ENCODE measurements around the gene PPFIA1. TPM values are rescaled to one million over a fixed set of nuclear protein-coding genes. Genes with fewer than 3 reads are reported as not detected.

Gene PPFIA1
- polyA plus RNA-seq, 2 of the 4 experiments (the other 2 are of a cell fraction): 23.3 to 45.6 TPM

- ChIA-PET POLR2A (no interaction called here), CTCF (no interaction called here)
- 92% methylated on average over 14 of the region's 14 CpGs for WGBS (ENCODE audit: missing lambda C conversion rate)
- Histone ChIP-seq H3K4me1 (no peaks in the 10 kb centered on the region), H3K4me2 (no peak overlapping the region), H3K9me3 (no peaks in the 10 kb centered on the region), H3K27ac (no peak overlapping the region), H3K4me3 (no peak overlapping the region)
- DNase-seq (ENCODE audit: low read depth in 1 of 2, low spot score in 1 of 2): no peak
- FAIRE-seq: no peak
- no peak for ATAC-seq
- TF ChIP-seq POLR2AphosphoS2 (conservative IDR thresholded peaks at IDR 0.05; ENCODE audit: low read length) (no peak), NPAS2 (CRISPR knock-in tag; IDR thresholded peaks at IDR 0.05; ENCODE audit: borderline replicate concordance) (no peak)
Observed at GRCh38 chr11:70317581-70318305, 47.3 kb downstream of the PPFIA1 start.

GRCh38 chr11:70319396-70320076, 49.0 kb downstream of the PPFIA1 start:
- Histone ChIP-seq H3K4me1 (peaks cover 12% of the 10 kb centered on the region), H3K27ac (no peak overlapping the region), H3K9me3 (no peaks in the 10 kb centered on the region), H3K4me3 (no peak overlapping the region), H3K4me2 (no peak overlapping the region)
- 84% methylated on average over 10 of the region's 10 CpGs for WGBS (ENCODE audit: missing lambda C conversion rate)
- POLR2A ChIA-PET: interaction anchor here (0.6 kb wide), 1 partner anchor 75 kb away, joined by 3 read pairs; no protein-coding TSS in a partner anchor
- TF ChIP-seq NPAS2 (CRISPR knock-in tag; IDR thresholded peaks at IDR 0.05; ENCODE audit: borderline replicate concordance) (no peak), POLR2A (IDR thresholded peaks at IDR 0.05; ENCODE audit: low read length) (no peak), EHMT2 (IDR thresholded peaks at IDR 0.05; ENCODE audit: low read depth) (no peak), CBX2 (IDR thresholded peaks at IDR 0.05; ENCODE audit: borderline replicate concordance, low read depth) (no peak), ZC3H11A (IDR thresholded peaks at IDR 0.05) (no peak), BCL3 (IDR thresholded peaks at IDR 0.05) (no peak), ESRRA (IDR thresholded peaks at IDR 0.05; ENCODE audit: borderline replicate concordance, low read length) (no peak), EHF (CRISPR knock-in tag; IDR thresholded peaks at IDR 0.05) (no peak), TP53 (CRISPR knock-in tag; IDR thresholded peaks at IDR 0.05) (no peak), KDM1A (IDR thresholded peaks at IDR 0.05; ENCODE audit: low read depth) (no peak)
- ATAC-seq (no peak), DNase-seq (ENCODE audit: low read depth in 1 of 2, low spot score in 1 of 2) (no peak), FAIRE-seq (no peak)
- CTCF ChIA-PET: interaction anchor here (0.6 to 0.7 kb wide), 2 partner anchors 13 to 26 kb away, joined by 3 read pairs; no protein-coding TSS in a partner anchor

- TF ChIP-seq TFCP2L1 (CRISPR knock-in tag; IDR thresholded peaks at IDR 0.05): no peak
- no peak for TF ChIP-seq EHF (CRISPR knock-in tag; IDR thresholded peaks at IDR 0.05)
- no peak for TF ChIP-seq ZC3H11A (IDR thresholded peaks at IDR 0.05)
- TF ChIP-seq RAD21 (conservative IDR thresholded peaks at IDR 0.05 in 1 of 2, IDR thresholded peaks at IDR 0.05 in 1 of 2): no peak
- TF ChIP-seq NPAS2 (CRISPR knock-in tag; IDR thresholded peaks at IDR 0.05; ENCODE audit: borderline replicate concordance): no peak
- no peak for TF ChIP-seq JUNB (IDR thresholded peaks at IDR 0.05)
- TF ChIP-seq EHMT2 (IDR thresholded peaks at IDR 0.05; ENCODE audit: low read depth): no peak
- TF ChIP-seq USF2 (IDR thresholded peaks at IDR 0.05): no peak
- no peak for TF ChIP-seq POLR2AphosphoS2 (conservative IDR thresholded peaks at IDR 0.05; ENCODE audit: low read length)
- TF ChIP-seq HEYL (CRISPR knock-in tag; IDR thresholded peaks at IDR 0.05): no peak
- no peak for TF ChIP-seq ELK1 (IDR thresholded peaks at IDR 0.05; ENCODE audit: low read depth, low read length)
- no peak for TF ChIP-seq MAZ (IDR thresholded peaks at IDR 0.05; ENCODE audit: borderline replicate concordance, low read depth, low read length)
- no peak for TF ChIP-seq MAFK (IDR thresholded peaks at IDR 0.05; ENCODE audit: partially characterized antibody)
- H3K4me3 ChIP-seq: no peak overlapping the region
- WGBS (ENCODE audit: missing lambda C conversion rate): 97% methylated on average over 2 of the region's 2 CpGs
- ChIA-PET CTCF (interaction anchor here (0.6 to 1.2 kb wide), 2 partner anchors 10 to 1645 kb away, joined by 3 to 6 read pairs; no protein-coding TSS in a partner anchor), POLR2A (no interaction called here)
- FAIRE-seq: no peak
- no peak overlapping the region for H3K4me2 ChIP-seq
- ATAC-seq: no peak
- H3K9me3 ChIP-seq: no peaks in the 10 kb centered on the region
- H3K27ac ChIP-seq: no peak overlapping the region
- no peak for DNase-seq (ENCODE audit: low read depth in 1 of 2, low spot score in 1 of 2)
- H3K4me1 ChIP-seq: peaks cover 16% of the 10 kb centered on the region
Observed at GRCh38 chr11:70322666-70323065, 52.2 kb downstream of the PPFIA1 start.
